ENCODE data around the gene CIAPIN1.

The CIAPIN1 gene

DNA sequence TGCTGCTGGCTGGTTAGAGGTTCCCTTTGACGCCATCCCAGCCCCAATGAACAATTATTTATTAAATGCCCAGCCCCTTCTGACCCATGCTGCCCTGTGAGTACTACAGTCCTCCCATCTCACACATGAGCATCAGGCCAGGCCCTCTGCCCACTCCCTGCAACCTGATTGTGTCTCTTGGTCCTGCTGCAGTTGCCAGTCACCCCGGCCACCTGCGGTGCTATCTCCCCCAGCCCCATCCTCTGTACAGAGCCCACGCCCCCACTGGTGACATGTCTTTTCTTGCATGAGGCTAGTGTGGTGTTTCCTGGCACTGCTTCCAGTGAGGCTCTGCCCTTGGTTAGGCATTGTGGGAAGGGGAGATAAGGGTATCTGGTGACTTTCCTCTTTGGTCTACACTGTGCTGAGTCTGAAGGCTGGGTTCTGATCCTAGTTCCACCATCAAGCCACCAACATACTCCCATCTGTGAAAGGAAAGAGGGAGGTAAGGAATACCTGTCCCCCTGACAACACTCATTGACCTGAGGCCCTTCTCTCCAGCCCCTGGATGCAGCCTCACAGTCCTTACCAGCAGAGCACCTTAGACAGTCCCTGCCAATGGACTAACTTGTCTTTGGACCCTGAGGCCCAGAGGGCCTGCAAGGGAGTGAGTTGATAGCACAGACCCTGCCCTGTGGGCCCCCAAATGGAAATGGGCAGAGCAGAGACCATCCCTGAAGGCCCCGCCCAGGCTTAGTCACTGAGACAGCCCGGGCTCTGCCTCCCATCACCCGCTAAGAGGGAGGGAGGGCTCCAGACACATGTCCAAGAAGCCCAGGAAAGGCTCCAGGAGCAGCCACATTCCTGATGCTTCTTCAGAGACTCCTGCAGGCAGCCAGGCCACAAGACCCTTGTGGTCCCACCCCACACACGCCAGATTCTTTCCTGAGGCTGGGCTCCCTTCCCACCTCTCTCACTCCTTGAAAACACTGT, 63.6 kb downstream of the CIAPIN1 start:
- H3K4me3 ChIP-seq (ENCODE audit: low read depth, low read length) = no peak overlapping the region
- H3K27me3 ChIP-seq (ENCODE audit: control insufficient read depth, insufficient read depth, low read length) = no peaks in the 10 kb centered on the region
- no peaks in the 10 kb centered on the region for H3K9me3 ChIP-seq (ENCODE audit: control insufficient read depth, insufficient read depth, low read length)
- H3K9ac ChIP-seq (ENCODE audit: low read depth, low read length) = no peak overlapping the region
- H3K36me3 ChIP-seq (ENCODE audit: control insufficient read depth, insufficient read depth, low read length) = no peaks in the 10 kb centered on the region
- no peaks in the 10 kb centered on the region for H3K4me1 ChIP-seq (ENCODE audit: control insufficient read depth, insufficient read depth, low read length)

DNA sequence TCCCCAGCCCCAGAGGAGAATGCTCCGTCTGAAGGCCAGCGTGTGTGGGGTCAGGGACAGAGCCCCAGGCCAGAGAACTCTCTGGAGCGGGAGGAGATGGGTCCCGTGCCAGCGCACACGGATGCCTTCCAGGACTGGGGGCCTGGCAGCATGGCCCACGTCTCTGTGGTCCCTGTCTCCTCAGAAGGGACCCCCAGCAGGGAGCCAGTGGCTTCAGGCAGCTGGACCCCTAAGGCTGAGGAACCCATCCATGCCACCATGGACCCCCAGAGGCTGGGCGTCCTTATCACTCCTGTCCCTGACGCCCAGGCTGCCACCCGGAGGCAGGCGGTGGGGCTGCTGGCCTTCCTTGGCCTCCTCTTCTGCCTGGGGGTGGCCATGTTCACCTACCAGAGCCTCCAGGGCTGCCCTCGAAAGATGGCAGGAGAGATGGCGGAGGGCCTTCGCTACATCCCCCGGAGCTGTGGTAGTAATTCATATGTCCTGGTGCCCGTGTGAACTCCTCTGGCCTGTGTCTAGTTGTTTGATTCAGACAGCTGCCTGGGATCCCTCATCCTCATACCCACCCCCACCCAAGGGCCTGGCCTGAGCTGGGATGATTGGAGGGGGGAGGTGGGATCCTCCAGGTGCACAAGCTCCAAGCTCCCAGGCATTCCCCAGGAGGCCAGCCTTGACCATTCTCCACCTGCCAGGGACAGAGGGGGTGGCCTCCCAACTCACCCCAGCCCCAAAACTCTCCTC, 64.5 kb downstream of the CIAPIN1 start:
- H3K9me3 ChIP-seq (ENCODE audit: control insufficient read depth, insufficient read depth, low read length) = no peaks in the 10 kb centered on the region
- no peak overlapping the region for H3K9ac ChIP-seq (ENCODE audit: low read depth, low read length)
- no peak overlapping the region for H3K4me3 ChIP-seq (ENCODE audit: low read depth, low read length)
- H3K4me1 ChIP-seq (ENCODE audit: control insufficient read depth, insufficient read depth, low read length) = no peaks in the 10 kb centered on the region
- H3K27me3 ChIP-seq (ENCODE audit: control insufficient read depth, insufficient read depth, low read length) = no peaks in the 10 kb centered on the region
- H3K36me3 ChIP-seq (ENCODE audit: control insufficient read depth, insufficient read depth, low read length) = no peaks in the 10 kb centered on the region

DNA sequence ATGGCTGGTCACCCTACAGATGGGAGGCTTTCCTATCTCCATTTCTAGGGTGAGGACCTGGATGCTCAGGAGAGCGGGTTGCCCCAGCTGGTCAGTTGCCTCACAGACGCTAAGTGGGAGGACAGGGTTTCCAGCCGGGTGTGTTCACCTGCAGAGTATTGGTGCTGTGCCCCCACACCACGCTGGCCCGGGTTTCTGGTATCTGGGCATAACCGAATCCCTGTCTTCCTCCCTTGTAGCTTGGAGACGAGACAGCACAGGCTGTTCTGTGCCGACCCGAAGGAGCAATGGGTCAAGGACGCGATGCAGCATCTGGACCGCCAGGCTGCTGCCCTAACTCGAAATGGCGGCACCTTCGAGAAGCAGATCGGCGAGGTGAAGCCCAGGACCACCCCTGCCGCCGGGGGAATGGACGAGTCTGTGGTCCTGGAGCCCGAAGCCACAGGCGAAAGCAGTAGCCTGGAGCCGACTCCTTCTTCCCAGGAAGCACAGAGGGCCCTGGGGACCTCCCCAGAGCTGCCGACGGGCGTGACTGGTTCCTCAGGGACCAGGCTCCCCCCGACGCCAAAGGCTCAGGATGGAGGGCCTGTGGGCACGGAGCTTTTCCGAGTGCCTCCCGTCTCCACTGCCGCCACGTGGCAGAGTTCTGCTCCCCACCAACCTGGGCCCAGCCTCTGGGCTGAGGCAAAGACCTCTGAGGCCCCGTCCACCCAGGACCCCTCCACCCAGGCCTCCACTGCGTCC, 65.2 kb downstream of the CIAPIN1 start:
- no peaks in the 10 kb centered on the region for H3K9me3 ChIP-seq (ENCODE audit: control insufficient read depth, insufficient read depth, low read length)
- no peaks in the 10 kb centered on the region for H3K27me3 ChIP-seq (ENCODE audit: control insufficient read depth, insufficient read depth, low read length)
- no peak overlapping the region for H3K9ac ChIP-seq (ENCODE audit: low read depth, low read length)
- no peaks in the 10 kb centered on the region for H3K4me1 ChIP-seq (ENCODE audit: control insufficient read depth, insufficient read depth, low read length)
- no peaks in the 10 kb centered on the region for H3K36me3 ChIP-seq (ENCODE audit: control insufficient read depth, insufficient read depth, low read length)
- H3K4me3 ChIP-seq (ENCODE audit: low read depth, low read length) = no peak overlapping the region

DNA sequence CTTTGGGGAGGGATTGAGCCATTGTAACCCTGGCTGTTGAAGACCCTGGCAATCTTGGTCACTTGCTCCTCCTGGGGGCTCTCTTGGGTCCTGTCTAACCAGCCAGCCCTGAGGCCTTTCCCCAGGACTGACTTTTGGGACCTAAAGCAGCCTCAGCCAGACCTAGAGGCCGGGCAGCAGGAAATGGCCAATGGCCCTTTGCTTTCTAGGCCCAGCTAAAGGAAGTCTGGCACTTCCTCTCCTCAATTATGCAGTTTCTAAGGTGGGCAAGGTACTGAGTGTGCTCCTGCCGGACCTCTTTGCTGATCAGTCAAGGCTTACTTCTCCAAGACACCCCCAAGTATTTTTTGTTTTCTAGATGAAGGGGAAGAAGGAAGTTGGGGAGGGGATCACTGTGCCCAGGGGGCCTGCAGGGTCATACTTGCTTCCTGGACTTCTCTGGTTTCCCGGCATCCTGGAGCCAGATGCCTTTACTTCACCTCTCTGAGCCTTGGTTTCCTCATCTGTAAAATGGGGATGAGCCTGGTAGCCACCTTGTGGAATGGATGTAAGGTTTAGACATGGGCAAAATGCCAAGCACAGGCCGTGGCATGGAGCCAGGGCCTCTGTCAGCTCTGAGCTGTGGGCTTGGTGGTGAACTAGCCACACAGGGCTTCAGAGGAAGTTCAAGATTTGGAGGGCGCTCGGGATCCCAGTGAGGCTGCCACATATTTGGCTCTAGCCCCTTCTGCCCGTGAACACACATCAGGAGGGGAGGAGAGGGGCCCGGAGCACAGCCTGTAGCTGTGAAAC, 66.3 kb downstream of the CIAPIN1 start:
- H3K9me3 ChIP-seq (ENCODE audit: control insufficient read depth, insufficient read depth, low read length) = no peaks in the 10 kb centered on the region
- no peaks in the 10 kb centered on the region for H3K27me3 ChIP-seq (ENCODE audit: control insufficient read depth, insufficient read depth, low read length)
- no peak overlapping the region for H3K9ac ChIP-seq (ENCODE audit: low read depth, low read length)
- no peaks in the 10 kb centered on the region for H3K36me3 ChIP-seq (ENCODE audit: control insufficient read depth, insufficient read depth, low read length)
- no peak overlapping the region for H3K4me3 ChIP-seq (ENCODE audit: low read depth, low read length)
- H3K4me1 ChIP-seq (ENCODE audit: control insufficient read depth, insufficient read depth, low read length) = no peaks in the 10 kb centered on the region

DNA sequence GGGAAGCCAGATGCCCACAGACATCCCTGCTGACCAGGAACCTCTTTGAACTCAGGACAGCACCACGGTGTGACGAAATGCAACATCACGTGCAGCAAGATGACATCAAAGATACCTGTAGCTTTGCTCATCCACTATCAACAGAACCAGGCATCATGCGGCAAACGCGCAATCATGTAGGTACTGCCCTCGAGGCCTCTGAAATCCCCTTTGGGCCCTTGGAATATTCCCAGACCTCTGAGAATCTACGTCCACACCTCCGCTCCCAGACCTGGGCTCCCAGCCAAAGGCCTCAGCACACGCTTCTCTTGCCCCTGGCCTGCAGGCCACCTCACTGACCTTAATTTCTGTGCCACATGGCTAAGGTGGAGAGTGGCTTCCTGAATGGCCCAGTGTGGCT, 67.6 kb downstream of the CIAPIN1 start:
- H3K9me3 ChIP-seq (ENCODE audit: control insufficient read depth, insufficient read depth, low read length) = no peaks in the 10 kb centered on the region
- H3K9ac ChIP-seq (ENCODE audit: low read depth, low read length) = no peak overlapping the region
- H3K27me3 ChIP-seq (ENCODE audit: control insufficient read depth, insufficient read depth, low read length) = no peaks in the 10 kb centered on the region
- H3K4me1 ChIP-seq (ENCODE audit: control insufficient read depth, insufficient read depth, low read length) = no peaks in the 10 kb centered on the region
- H3K36me3 ChIP-seq (ENCODE audit: control insufficient read depth, insufficient read depth, low read length) = no peaks in the 10 kb centered on the region
- H3K4me3 ChIP-seq (ENCODE audit: low read depth, low read length) = no peak overlapping the region

Data from iPS-15b (cell line).